GM18505 (cell line): Measurements from ENCODE around the gene SLC26A3.
"Not testable (repeated sequence)": the region's sequence is repeated elsewhere in the genome, so short reads cannot be mapped to it uniquely, and the experiment has no call there.

ENCODE experiments used
- ATAC-seq: cut with Tn5 transposase; IDR thresholded peaks from one replicate; pipeline ENCODE4 v1.9.1; 2021; ENCODE audit not compliant: unreplicated experiment
- POLR2A ChIP-seq: IDR thresholded peaks from 4 replicates; pipeline ENCODE4 v1.6.1; 2011; ENCODE audit warnings: borderline replicate concordance; ENCODE audit not compliant: insufficient read depth, insufficient read length; ENCODE audit errors: extremely low read depth

The SLC26A3 gene

GRCh38 chr7:107803009-107803610 lies at the start of gene SLC26A3:
Gene SLC26A3 (minus strand): TSS chr7:107803223. CDS start chr7:107794509, 8,714 bp downstream.
- no peak for ATAC-seq
- no peak for TF ChIP-seq POLR2A

GRCh38 chr7:107850643-107851042 lies 47.6 kb upstream of the SLC26A3 start:
- no peak for TF ChIP-seq POLR2A
- ATAC-seq, result no peak

DNA sequence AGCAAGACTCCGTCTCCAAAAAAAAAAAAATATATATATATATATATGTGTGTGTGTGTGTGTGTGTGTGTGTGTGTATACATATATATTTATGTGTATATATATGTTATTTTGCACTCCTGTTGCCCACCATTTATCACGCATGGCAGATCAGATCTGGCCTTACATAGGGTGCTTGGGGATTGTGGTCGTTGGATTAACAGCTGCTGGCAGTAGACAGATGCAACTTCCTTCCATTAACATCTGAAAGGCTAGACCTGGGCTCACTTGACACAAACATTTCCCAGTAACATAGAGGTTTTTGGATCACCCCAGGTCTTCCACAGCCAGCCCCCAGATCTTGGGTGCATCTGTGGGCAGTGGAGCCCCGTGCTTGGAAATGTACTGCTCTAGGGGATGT lies 47.2 kb upstream of the SLC26A3 start:
- no peak for TF ChIP-seq POLR2A
- no peak for ATAC-seq

- not testable (repeated sequence) for ATAC-seq
Measured at GRCh38 chr7:107848211-107848610, 45.2 kb upstream of the SLC26A3 start.

DNA sequence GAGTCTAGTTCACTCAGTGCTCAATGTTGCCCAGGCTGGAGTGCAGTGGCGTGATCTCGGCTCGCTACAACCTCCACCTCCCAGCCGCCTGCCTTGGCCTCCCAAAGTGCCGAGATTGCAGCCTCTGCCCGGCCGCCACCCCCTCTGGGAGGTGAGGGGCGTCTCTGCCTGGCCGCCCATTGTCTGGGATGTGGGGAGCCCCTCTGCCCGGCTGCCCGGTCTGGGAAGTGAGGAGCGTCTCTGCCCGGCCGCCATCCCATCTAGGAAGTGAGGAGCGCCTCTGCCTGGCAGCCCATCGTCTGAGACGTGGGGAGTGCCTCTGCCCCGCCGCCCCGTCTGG lies 44.8 kb upstream of the SLC26A3 start:
- not testable (repeated sequence) for ATAC-seq

- no peak for ATAC-seq
- no peak for TF ChIP-seq POLR2A
Measured at GRCh38 chr7:107847168-107847835, 44.3 kb upstream of the SLC26A3 start.

GRCh38 chr7:107846324-107846723 lies 43.3 kb upstream of the SLC26A3 start:
- no peak for ATAC-seq
- TF ChIP-seq POLR2A, result no peak

DNA sequence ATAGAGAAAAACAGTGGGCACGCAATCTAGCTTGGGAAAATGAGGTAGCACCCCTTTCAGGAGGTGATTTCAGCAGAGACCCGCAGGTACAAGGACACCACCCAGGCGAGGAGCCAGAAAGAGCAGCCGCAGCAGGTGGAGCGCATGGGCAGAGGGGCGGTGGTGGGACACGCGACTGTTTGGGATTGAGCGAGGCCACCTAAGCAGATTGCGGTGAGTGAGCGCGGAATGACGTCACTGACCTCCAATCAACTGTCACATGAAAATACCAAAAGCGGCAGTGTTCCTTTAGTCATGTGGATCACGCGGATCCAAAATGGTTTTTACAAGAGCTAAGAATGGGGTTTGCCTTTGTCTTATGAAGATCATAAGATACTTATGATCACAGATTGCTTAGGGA lies 40.2 kb upstream of the SLC26A3 start:
- no peak for ATAC-seq
- TF ChIP-seq POLR2A, result no peak

DNA sequence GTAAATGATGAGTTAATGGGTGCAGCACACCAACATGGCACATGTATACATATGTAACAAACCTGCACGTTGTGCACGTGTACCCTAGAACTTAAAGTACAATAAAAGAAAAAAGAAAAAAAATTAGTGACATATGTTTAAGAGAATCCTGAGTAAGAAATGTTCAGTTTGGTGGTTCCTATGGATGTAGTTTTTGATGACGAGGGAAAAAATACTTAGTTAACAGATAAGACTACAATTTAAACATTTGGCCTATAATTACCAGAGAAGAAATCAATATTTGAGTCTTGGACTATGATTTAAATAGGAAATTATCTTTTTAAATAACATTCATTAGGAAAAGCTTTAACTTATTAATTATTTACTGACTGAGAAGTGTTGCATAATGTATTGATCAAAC lies 39.2 kb upstream of the SLC26A3 start:
- ATAC-seq, result no peak

DNA sequence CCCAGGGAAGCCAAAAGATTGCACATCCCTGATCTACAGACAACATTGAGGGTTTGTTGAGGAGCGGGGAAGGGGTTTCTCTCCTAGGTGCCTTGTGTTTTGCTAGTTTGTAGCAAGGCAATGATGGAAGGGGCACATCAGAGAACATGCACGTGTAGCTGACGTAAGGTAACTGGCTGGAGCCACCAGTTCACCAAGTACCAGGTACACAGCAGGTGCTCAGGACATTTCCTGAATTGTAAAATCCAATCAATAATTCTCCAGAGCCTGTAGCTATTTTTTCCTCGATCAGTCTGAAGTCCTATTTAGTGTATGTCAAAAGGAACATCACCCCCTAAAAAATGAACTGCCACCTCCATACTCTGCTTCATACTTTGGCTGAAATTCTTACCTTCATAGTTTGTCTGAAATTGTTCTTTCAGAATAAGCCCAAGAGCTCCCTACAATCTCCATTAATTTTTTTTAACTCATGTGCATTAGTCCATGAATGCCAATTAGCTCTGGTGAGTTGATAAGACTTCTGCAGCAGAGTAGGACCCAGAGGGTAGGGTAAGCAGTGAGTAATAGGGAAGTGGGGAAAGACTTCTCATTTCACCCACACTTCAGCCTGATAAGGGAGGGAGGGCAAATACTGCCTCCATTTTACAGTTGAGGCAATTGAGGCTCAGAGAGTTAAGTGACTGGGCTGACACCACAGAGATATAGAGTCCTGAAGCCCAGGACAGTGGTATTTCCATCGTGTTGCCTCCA lies 36.0 kb upstream of the SLC26A3 start:
- ATAC-seq, result no peak
- no peak for TF ChIP-seq POLR2A

More for the DNA sequence above, 39.2 kb upstream of the SLC26A3 start:
- TF ChIP-seq POLR2A, result no peak

DNA sequence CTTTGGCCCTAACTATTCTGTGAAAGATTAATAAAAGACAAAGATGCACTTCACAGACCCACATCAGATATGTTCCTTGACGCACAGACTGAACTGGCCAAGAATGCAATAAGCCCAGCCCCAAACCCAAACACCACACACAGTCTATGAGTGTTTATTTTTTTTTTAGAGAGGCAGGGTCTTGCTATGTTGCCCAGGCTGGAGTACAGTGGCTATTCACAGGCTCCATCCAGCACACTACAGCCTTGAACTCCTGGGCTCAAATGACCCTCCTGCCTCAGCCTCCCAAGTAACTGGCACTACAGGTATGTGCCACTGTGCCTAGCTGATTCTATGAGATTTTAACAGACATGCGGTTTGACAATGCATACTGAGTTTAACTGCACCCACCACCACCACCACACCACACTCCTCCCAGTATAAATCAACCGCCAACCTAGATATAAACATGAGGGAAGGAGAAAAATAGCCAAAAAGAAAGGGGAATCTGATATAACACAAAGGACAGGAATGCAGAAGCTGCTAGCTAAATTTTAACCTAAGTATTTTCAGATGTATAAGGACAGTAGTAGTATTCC lies 35.1 kb upstream of the SLC26A3 start:
- ATAC-seq, result no peak
- no peak for TF ChIP-seq POLR2A

GRCh38 chr7:107837145-107837512 lies 34.1 kb upstream of the SLC26A3 start:
- no peak for ATAC-seq
- TF ChIP-seq POLR2A, result no peak

DNA sequence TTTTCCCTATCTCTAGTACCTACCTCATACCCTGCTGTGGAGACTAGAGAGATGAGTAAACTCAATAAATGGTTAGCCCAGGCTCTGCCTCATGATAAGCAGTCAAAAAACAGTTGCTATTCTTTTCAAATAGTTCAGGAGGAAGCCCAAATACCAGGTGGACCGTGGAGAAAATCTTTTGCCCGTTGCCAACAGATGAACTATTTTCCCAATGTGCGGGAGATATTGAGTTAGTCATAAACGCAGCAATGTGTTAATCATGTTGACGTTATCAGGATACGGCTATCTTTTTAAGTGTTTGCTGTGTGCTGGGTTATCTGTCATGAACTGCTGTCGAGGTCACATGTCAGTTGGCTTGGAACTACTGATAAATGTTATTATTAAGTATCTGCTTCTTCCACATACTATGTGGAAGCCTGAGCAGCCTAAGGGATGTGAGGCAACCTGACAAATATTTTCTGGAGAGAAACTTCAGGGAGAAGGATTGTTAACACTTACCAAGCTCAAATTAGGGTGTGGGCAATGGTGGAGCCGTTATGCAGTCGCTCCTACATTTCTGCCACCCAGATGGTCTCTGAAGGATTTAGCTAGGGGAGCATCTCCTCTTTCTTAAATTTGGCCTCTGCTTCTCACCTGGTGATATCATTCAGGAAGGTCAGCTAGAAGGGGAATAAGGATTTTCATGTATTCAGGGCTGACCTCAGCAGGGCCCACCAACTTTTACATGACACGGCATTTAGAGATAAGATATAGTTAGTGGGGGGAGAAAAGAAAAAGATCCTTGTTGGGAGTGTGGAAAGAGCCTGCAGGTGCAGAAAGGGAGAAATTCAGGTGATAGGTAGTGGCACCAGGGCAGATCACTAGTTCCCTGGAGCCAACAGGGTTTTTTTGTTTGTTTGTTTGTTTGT lies 33.5 kb upstream of the SLC26A3 start:
- ATAC-seq, result no peak
- TF ChIP-seq POLR2A, result no peak
